ENCODE results near the gene QKI.
"Not testable (repeated sequence)": the region's sequence is repeated elsewhere in the genome, so short reads cannot be mapped to it uniquely, and the experiment has no call there.

QKI gene

DNA sequence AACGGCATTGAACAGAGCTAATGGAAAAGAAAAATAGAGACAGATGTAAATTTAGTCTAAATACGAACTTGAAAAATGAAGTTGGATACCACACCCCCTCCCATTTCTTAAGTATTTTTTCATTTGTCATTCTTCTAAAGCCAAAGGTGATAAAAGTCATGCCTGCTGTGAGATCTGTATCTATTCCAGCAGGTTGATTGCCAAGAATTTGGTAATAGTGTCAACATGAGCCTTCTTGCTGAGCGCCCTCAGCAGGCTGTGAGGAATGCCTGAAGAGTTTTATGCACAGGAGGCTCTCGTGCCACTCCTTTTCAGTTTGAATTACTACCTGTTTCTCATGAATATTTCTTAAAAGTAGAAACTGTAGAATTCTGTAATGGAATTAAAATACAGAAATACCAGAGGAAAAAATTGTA is 165.4 kb downstream of the QKI start:
- no peaks in the 10 kb centered on the region for H3K4me1 ChIP-seq (ENCODE audit: control insufficient read depth in 1 of 2, insufficient read depth in 2 of 2, low read length in 2 of 2)
- H3K27ac ChIP-seq (ENCODE audit: low read depth, low read length), result no peak overlapping the region
- H3K4me3 ChIP-seq (ENCODE audit: low read depth in 1 of 2, low read length in 2 of 2), result no peak overlapping the region

DNA sequence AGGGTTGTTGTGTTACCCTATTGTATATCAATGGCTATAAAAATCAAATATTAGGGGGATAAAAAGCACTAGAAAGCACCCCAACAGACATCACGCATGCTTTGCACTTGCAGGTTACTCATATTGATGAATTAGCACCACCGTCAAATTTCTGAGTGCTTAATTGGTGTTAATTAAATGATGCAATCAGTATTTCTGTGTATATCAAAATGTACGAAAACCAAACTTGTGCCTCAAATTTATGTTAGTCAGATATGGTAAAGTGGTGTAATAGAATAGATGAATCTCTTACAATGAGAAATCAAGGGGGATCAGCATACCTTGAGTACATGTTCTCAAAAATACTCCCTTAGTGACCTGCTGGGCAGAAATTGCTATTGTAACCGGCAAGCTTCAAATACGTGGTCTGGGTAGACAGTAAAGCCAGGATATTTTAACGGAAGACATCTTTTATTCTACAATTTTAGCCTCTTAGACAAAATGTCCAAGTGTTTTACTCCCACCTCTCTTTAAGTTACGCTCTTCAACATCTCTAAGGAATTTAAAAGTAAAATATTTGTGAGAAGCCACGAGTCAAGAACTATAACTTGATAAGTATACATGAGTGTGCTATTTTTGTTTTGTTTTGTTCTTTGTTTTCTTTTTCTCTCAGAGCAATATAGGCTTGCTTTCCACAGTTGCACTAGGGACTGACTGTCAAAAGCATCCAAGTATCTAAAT is 166.0 kb downstream of the QKI start:
- Histone ChIP-seq H3K36me3 (ENCODE audit: control insufficient read depth in 1 of 2, insufficient read depth in 2 of 2, low read length in 2 of 2) (no peaks in the 10 kb centered on the region), H3K9me3 (ENCODE audit: control insufficient read depth in 1 of 2, low read length in 2 of 2) (no peaks in the 10 kb centered on the region), H3K9ac (ENCODE audit: low read depth in 1 of 2, low read length in 2 of 2) (no peak overlapping the region), H3K27me3 (ENCODE audit: control insufficient read depth in 1 of 2, insufficient read depth in 2 of 2, low read length in 2 of 2) (no peaks in the 10 kb centered on the region), H3K4me3 (ENCODE audit: low read depth in 1 of 2, low read length in 2 of 2) (no peak overlapping the region), H3K4me1 (ENCODE audit: control insufficient read depth in 1 of 2, insufficient read depth in 2 of 2, low read length in 2 of 2) (no peaks in the 10 kb centered on the region), H3K27ac (ENCODE audit: low read depth, low read length) (no peak overlapping the region)

More for the DNA sequence above, 165.4 kb downstream of the QKI start:
- no peaks in the 10 kb centered on the region for H3K9me3 ChIP-seq (ENCODE audit: control insufficient read depth in 1 of 2, low read length in 2 of 2)
- H3K9ac ChIP-seq (ENCODE audit: low read depth in 1 of 2, low read length in 2 of 2), result no peak overlapping the region
- H3K36me3 ChIP-seq (ENCODE audit: control insufficient read depth in 1 of 2, insufficient read depth in 2 of 2, low read length in 2 of 2), result no peaks in the 10 kb centered on the region
- H3K27me3 ChIP-seq (ENCODE audit: control insufficient read depth in 1 of 2, insufficient read depth in 2 of 2, low read length in 2 of 2), result no peaks in the 10 kb centered on the region

DNA sequence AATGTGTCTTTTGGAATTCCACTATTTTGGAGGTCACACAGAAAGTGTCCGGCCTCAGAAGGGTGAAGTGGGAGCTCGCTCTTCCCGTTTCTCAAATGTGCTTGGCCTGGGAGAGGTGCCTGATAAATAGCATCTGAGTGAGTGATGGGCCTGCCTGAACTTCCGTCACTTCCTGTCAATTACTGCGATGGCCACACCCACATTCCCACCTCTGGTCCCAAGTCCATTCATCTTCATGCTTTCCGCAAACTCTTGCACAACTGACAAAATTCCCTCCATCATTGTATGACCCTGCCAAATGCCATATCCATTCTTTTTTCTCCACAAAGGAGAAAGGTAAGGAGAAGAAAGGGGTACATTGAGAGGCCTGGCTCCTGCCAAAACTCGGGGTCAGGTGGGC is 169.0 kb downstream of the QKI start:
- Histone ChIP-seq H3K4me1 (ENCODE audit: control insufficient read depth in 1 of 2, insufficient read depth in 2 of 2, low read length in 2 of 2) (no peaks in the 10 kb centered on the region), H3K27me3 (ENCODE audit: control insufficient read depth in 1 of 2, insufficient read depth in 2 of 2, low read length in 2 of 2) (no peaks in the 10 kb centered on the region), H3K4me3 (ENCODE audit: low read depth in 1 of 2, low read length in 2 of 2) (no peak overlapping the region), H3K9me3 (ENCODE audit: control insufficient read depth in 1 of 2, low read length in 2 of 2) (no peaks in the 10 kb centered on the region), H3K9ac (ENCODE audit: low read depth in 1 of 2, low read length in 2 of 2) (no peak overlapping the region), H3K27ac (ENCODE audit: low read depth, low read length) (no peak overlapping the region), H3K36me3 (ENCODE audit: control insufficient read depth in 1 of 2, insufficient read depth in 2 of 2, low read length in 2 of 2) (no peaks in the 10 kb centered on the region)

DNA sequence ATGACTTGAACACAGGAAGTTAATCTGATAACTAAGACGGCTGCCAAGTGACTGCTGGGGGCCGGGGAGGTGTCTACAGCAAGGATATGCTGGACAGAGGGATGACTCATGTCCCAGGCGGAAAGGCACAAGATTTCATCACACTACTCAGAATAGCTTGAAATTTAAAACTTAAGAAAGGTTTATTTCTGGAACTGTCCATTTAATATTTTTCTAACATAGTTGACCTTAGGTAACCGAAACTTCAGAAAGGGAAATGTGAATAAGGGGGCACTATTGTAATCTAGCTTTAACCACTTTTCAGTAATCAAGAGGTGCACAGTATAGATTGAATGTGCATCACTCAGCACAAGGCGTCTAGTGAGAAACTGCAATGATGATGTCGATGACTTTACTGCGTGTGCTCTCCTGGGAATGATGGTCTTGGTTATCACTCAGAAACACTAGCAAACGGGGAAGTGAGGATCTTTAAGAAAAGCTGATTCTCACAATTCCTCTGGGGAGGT is 171.5 kb downstream of the QKI start:
- Histone ChIP-seq H3K27ac (ENCODE audit: low read depth, low read length) (no peak overlapping the region), H3K4me1 (ENCODE audit: control insufficient read depth in 1 of 2, insufficient read depth in 2 of 2, low read length in 2 of 2) (no peaks in the 10 kb centered on the region), H3K36me3 (ENCODE audit: control insufficient read depth in 1 of 2, insufficient read depth in 2 of 2, low read length in 2 of 2) (no peaks in the 10 kb centered on the region), H3K27me3 (ENCODE audit: control insufficient read depth in 1 of 2, insufficient read depth in 2 of 2, low read length in 2 of 2) (no peaks in the 10 kb centered on the region), H3K9ac (ENCODE audit: low read depth in 1 of 2, low read length in 2 of 2) (no peak overlapping the region), H3K4me3 (ENCODE audit: low read depth in 1 of 2, low read length in 2 of 2) (no peak overlapping the region), H3K9me3 (ENCODE audit: control insufficient read depth in 1 of 2, low read length in 2 of 2) (peaks cover 0 to 4% of the 10 kb centered on the region in 2 donors)

DNA sequence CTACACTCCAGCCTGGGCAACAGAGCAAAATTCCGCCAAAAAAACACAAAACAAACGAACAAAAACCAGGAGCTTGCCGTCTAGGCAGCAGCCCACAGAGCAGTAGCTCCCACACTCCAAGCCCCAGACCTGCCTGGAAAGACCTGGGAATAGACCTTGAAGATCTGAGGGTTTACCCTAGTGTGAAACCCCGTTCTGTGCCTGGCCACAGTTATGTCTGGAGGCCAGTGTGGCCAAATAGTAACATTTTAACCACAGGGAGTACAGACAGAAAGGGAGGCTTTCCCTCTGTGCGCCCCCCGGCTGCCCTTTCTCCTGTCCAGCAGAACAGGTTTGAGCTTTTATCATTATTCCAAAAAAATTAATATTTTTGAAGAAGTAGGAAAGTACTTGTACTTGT is 172.4 kb downstream of the QKI start:
- no peak overlapping the region for H3K4me3 ChIP-seq (ENCODE audit: low read depth in 1 of 2, low read length in 2 of 2)
- peaks cover under 1 to 5% of the 10 kb centered on the region in 2 donors for H3K9me3 ChIP-seq (ENCODE audit: control insufficient read depth in 1 of 2, low read length in 2 of 2)
- H3K27ac ChIP-seq (ENCODE audit: low read depth, low read length), result no peak overlapping the region
- H3K27me3 ChIP-seq (ENCODE audit: control insufficient read depth in 1 of 2, insufficient read depth in 2 of 2, low read length in 2 of 2), result no peaks in the 10 kb centered on the region
- no peak overlapping the region for H3K9ac ChIP-seq (ENCODE audit: low read depth in 1 of 2, low read length in 2 of 2)
- H3K4me1 ChIP-seq (ENCODE audit: control insufficient read depth in 1 of 2, insufficient read depth in 2 of 2, low read length in 2 of 2), result no peaks in the 10 kb centered on the region
- no peaks in the 10 kb centered on the region for H3K36me3 ChIP-seq (ENCODE audit: control insufficient read depth in 1 of 2, insufficient read depth in 2 of 2, low read length in 2 of 2)

DNA sequence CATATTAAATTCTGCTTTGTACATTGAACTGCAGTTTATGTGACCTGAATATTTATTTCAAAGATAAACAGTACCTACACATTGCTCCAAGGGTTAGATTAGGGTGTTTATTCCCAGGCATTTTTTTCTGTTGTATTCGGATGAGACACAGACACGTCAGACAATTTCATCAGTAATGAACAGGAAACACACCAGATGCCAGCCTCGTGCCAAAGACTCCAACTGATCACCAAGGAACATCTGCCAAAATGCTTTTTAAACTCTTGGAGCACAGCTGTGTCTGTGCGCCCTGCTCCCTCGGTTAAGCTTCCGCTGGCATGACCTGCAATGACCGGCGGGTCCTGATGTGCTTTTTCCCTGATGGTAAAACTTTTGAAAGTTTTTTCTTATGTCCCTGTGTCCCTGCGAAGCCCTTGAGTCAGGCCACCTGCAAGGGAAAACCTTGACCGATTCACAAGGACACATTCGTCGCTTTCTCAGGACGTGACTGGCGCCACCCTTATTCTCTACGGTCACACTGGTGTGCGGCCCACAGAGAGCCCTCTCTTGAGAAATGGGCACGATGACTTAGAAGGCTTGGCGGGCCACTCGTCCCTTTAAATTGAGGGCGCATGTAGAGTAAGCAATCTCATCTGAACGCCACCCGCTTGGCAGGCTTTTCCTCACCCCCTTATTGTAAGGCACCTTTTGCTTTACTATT is 173.9 kb downstream of the QKI start:
- no peaks in the 10 kb centered on the region for H3K4me1 ChIP-seq (ENCODE audit: control insufficient read depth in 1 of 2, insufficient read depth in 2 of 2, low read length in 2 of 2)
- H3K9me3 ChIP-seq (ENCODE audit: control insufficient read depth in 1 of 2, low read length in 2 of 2), result peaks cover 13 to 15% of the 10 kb centered on the region in 2 donors
- H3K27ac ChIP-seq (ENCODE audit: low read depth, low read length), result no peak overlapping the region
- no peak overlapping the region for H3K4me3 ChIP-seq (ENCODE audit: low read depth in 1 of 2, low read length in 2 of 2)
- no peak overlapping the region for H3K9ac ChIP-seq (ENCODE audit: low read depth in 1 of 2, low read length in 2 of 2)
- H3K36me3 ChIP-seq (ENCODE audit: control insufficient read depth in 1 of 2, insufficient read depth in 2 of 2, low read length in 2 of 2), result no peaks in the 10 kb centered on the region
- no peaks in the 10 kb centered on the region for H3K27me3 ChIP-seq (ENCODE audit: control insufficient read depth in 1 of 2, insufficient read depth in 2 of 2, low read length in 2 of 2)

DNA sequence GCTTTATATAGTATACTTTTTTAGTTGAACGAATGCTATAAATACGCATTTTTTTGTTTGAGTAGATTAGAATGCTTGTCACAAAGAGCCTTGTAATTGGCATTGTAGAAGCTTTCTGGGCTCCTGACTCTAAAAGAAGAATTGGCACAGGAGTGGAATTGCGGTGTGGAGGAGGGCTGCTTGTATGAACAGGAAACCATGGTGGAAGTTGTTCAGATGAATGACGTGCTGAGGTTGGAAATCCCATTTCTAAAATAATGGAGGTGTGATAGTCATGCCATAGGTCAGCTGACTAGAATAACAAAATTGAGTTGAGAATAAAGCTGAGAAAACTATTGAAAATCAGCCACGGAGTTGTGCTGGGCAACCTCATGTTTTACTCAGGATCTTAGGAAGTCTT is 174.9 kb downstream of the QKI start:
- Histone ChIP-seq H3K9ac (ENCODE audit: low read depth in 1 of 2, low read length in 2 of 2) (no peak overlapping the region), H3K36me3 (ENCODE audit: control insufficient read depth in 1 of 2, insufficient read depth in 2 of 2, low read length in 2 of 2) (no peaks in the 10 kb centered on the region), H3K4me3 (ENCODE audit: low read depth in 1 of 2, low read length in 2 of 2) (no peak overlapping the region), H3K27ac (ENCODE audit: low read depth, low read length) (no peak overlapping the region), H3K4me1 (ENCODE audit: control insufficient read depth in 1 of 2, insufficient read depth in 2 of 2, low read length in 2 of 2) (no peaks in the 10 kb centered on the region), H3K27me3 (ENCODE audit: control insufficient read depth in 1 of 2, insufficient read depth in 2 of 2, low read length in 2 of 2) (no peaks in the 10 kb centered on the region), H3K9me3 (ENCODE audit: control insufficient read depth in 1 of 2, low read length in 2 of 2) (peaks cover 13 to 16% of the 10 kb centered on the region in 2 donors)

DNA sequence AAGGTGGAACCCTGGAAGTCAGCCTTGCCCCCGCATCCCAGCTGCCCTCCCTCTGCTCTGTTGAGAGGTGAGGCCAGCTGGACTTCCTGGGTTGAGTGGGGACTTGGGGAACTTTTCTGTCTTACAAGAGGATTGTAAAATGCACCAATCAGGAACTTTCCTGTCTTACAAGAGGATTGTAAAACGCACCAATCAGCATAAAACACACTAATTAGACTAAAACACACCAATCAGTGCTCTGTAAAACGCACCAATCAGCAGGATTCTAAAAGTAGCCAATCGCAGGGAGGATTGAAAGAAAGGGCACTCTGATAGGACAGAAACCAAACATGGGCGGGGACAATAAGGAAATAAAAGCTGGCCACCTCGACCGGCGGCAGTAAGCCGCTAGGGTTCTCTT is 175.6 kb downstream of the QKI start:
- not testable (repeated sequence) for H3K27ac ChIP-seq (ENCODE audit: low read depth, low read length)

DNA sequence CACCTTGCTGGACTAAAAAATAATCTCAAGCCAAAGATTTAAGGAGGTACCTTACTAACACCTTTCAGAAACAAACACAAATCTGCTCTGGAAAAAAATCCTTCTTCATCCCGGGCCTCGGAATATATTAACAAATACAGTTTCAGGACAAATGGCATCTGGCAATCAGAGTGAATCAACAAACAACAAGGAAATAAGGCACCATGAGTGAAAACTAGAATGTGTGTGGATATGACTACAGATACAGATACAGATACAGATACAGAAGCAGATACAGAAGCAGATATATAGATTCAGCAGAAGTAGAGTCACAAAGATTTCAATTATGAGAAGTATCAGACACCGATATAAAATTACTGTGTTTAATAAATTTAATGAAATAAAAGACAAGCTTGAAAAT is 178.4 kb downstream of the QKI start:
- Histone ChIP-seq H3K36me3 (ENCODE audit: control insufficient read depth in 1 of 2, insufficient read depth in 2 of 2, low read length in 2 of 2) (no peaks in the 10 kb centered on the region), H3K4me3 (ENCODE audit: low read depth in 1 of 2, low read length in 2 of 2) (no peak overlapping the region), H3K27me3 (ENCODE audit: control insufficient read depth in 1 of 2, insufficient read depth in 2 of 2, low read length in 2 of 2) (no peaks in the 10 kb centered on the region), H3K9me3 (ENCODE audit: control insufficient read depth in 1 of 2, low read length in 2 of 2) (peaks cover 13 to 16% of the 10 kb centered on the region in 2 donors), H3K27ac (ENCODE audit: low read depth, low read length) (no peak overlapping the region), H3K4me1 (ENCODE audit: control insufficient read depth in 1 of 2, insufficient read depth in 2 of 2, low read length in 2 of 2) (no peaks in the 10 kb centered on the region), H3K9ac (ENCODE audit: low read depth in 1 of 2, low read length in 2 of 2) (no peak overlapping the region)

More for the DNA sequence above, 175.6 kb downstream of the QKI start:
- not testable (repeated sequence) for H3K36me3 ChIP-seq (ENCODE audit: control insufficient read depth in 1 of 2, insufficient read depth in 2 of 2, low read length in 2 of 2); H3K4me3 ChIP-seq (ENCODE audit: low read depth in 1 of 2, low read length in 2 of 2); H3K27me3 ChIP-seq (ENCODE audit: control insufficient read depth in 1 of 2, insufficient read depth in 2 of 2, low read length in 2 of 2); H3K9ac ChIP-seq (ENCODE audit: low read depth in 1 of 2, low read length in 2 of 2); H3K4me1 ChIP-seq (ENCODE audit: control insufficient read depth in 1 of 2, insufficient read depth in 2 of 2, low read length in 2 of 2)
- H3K9me3 ChIP-seq (ENCODE audit: control insufficient read depth in 1 of 2, low read length in 2 of 2), result peaks cover 13 to 16% of the 10 kb centered on the region in 2 donors

DNA sequence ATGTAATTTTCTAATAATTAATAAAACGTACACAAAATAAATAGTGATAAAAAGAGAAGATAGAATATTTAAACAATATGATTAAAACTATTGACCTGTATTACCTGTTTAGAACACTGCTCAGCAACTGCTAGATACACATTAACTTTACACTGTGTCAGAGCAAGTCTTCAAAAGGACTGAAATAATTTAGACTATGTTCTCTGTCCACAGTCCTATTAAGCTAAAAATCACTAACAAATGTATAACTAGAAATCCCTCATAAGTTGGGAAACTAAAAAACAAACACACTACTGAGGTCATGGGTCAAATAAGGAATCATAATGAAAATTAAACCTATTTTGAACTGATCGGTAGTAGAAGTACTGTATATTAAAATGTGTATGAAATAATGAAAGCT is 181.7 kb downstream of the QKI start:
- no peaks in the 10 kb centered on the region for H3K27me3 ChIP-seq (ENCODE audit: control insufficient read depth in 1 of 2, insufficient read depth in 2 of 2, low read length in 2 of 2)
- H3K4me1 ChIP-seq (ENCODE audit: control insufficient read depth in 1 of 2, insufficient read depth in 2 of 2, low read length in 2 of 2), result no peaks in the 10 kb centered on the region
- no peaks in the 10 kb centered on the region for H3K36me3 ChIP-seq (ENCODE audit: control insufficient read depth in 1 of 2, insufficient read depth in 2 of 2, low read length in 2 of 2)
- no peak overlapping the region for H3K9ac ChIP-seq (ENCODE audit: low read depth in 1 of 2, low read length in 2 of 2)
- H3K9me3 ChIP-seq (ENCODE audit: control insufficient read depth in 1 of 2, low read length in 2 of 2), result peaks cover 13 to 16% of the 10 kb centered on the region in 2 donors
- H3K4me3 ChIP-seq (ENCODE audit: low read depth in 1 of 2, low read length in 2 of 2), result no peak overlapping the region
- H3K27ac ChIP-seq (ENCODE audit: low read depth, low read length), result no peak overlapping the region
